HuH-7 (cell line): ENCODE measurements around the gene STAT4.

Experiments
- DNase-seq: peaks from one replicate; pipeline ENCODE4 v3.0.0; 2011; ENCODE audit warnings: low spot score

STAT4 gene

GRCh38 chr2:191176305-191176704 is 25.5 kb upstream of the STAT4 start:
- no peak for DNase-seq

GRCh38 chr2:191174442-191174841 is 23.6 kb upstream of the STAT4 start:
- DNase-seq, result no peak

DNA sequence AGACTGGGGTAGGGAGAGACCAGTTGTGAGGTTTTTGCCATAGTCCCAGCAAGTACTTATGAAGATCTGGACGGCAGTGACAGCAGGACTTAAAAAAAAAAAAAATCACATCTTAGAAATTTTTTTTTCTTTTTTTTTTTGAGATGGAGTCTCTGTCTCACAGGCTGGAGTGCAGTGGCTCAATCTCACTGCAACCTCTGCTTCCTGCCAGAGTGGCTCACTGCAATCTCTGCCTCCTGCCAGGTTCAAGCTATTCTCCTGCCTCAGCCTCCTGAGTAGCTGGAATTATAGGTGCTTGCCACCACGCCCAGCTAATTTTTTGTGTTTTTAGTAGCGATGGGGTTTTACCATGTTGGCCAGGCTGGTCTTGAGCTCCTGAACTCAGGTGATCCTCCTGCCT is 22.4 kb upstream of the STAT4 start:
- no peak for DNase-seq

DNA sequence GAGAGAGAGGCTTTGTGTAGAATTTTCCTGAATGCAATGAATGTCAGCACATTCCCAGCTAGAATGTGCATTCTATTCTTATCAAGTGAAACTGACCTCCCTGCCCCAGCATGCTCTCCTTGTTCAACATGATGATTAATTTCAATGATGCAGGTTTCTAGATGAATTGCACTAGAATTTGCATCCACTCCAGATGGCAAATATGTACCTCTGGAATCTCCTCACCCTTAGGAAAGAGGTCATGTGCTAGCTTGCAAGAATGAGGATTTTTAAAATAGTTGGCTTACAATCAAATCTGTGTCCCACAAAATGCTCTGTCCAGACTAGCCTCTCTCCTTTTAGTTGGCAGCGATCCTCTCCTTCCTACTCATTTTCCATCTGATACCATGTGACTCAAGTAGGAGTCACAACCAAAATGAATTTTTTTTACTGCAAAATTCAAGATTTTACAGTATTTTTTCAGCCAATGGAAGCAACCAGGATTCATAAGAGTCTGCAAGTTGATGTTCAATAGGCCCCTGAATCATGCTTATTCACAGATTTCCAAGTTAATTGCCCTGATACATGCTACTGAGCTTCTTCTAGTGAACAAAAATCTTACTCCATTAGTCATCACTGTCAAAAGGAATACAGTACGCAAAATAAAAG is 21.0 kb upstream of the STAT4 start:
- no peak for DNase-seq

DNA sequence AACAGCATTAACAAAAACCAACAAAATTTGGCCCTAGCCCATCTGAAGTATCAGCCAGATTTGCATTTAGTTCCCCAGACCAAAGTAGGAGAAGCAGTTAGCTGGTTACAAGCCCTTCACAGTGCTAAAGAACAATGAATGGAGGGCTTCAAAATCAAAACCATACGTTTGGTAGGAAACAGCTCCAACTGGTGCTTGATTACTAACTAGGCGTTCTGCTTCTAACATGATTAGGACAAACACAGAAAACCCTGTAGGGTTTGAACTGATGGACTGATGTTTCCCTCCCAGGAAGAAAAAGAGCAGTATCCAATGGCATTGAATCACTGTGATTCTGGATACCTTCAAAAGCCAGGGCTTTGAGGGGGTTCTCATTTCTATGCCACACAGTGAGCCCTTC is 20.5 kb upstream of the STAT4 start:
- DNase-seq, result no peak

GRCh38 chr2:191170773-191171172 is 20.0 kb upstream of the STAT4 start:
- no peak for DNase-seq

GRCh38 chr2:191170301-191170636 is 19.5 kb upstream of the STAT4 start:
- DNase-seq, result no peak

GRCh38 chr2:191169456-191170300 is 18.9 kb upstream of the STAT4 start:
- DNase-seq, result no peak

GRCh38 chr2:191167766-191168165 is 17.0 kb upstream of the STAT4 start:
- no peak for DNase-seq

- no peak for DNase-seq
Observed at GRCh38 chr2:191166756-191167445, 16.1 kb upstream of the STAT4 start.

GRCh38 chr2:191166111-191166755 is 15.4 kb upstream of the STAT4 start:
- DNase-seq, result peak; percentile 37

DNA sequence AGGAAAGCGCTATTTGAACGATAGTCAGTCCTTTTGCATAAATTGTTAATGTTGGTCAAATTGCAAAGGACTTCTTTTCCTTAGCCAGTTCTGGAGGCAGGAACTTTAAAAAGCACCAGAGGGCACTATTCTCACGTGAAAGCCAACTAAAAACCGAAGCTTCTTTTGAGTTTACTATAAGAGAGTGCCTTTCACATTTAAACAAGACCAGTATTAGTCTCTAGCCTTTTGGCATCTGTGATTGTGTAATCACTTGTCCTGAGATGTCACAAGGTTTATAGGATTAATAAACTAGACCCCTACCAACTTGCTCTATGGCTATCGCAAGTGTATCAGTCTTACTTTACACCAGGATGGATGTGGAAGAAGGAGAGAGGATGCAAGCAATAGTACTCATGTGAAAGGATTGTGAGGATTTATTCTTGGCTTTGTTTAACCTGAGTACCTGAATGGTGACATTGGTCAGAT is 14.4 kb upstream of the STAT4 start:
- DNase-seq, result no peak

GRCh38 chr2:191158747-191159146 is 8.0 kb upstream of the STAT4 start:
- DNase-seq, result no peak

GRCh38 chr2:191158193-191158592 is 7.4 kb upstream of the STAT4 start:
- DNase-seq, result no peak

DNA sequence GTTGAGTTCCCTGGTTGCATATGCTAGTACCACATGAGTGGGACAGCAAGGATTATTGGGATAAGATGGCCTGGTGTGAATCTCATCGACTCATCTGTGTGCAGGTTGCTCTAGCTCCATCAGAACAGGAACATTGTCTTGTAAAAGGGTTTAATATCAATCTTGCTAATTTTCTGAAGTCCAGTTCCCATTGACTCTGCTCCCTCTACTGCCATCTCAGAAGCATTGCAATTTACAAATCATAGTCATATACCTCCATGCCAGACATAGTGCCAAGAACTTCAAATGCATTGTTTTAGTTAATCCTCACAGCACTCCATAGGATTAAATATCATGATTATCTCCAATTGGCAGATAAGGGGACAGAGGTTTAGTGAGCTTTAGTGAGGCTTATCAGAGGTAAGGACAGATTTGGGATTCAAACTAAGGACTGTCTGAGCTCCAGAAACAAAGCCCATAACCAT is 4.8 kb upstream of the STAT4 start:
- peak; percentile 58 for DNase-seq

- no peak for DNase-seq
Observed at GRCh38 chr2:191153716-191154115, 2.9 kb upstream of the STAT4 start.

GRCh38 chr2:191152482-191153240 is 1.9 kb upstream of the STAT4 start:
- DNase-seq, result no peak

DNA sequence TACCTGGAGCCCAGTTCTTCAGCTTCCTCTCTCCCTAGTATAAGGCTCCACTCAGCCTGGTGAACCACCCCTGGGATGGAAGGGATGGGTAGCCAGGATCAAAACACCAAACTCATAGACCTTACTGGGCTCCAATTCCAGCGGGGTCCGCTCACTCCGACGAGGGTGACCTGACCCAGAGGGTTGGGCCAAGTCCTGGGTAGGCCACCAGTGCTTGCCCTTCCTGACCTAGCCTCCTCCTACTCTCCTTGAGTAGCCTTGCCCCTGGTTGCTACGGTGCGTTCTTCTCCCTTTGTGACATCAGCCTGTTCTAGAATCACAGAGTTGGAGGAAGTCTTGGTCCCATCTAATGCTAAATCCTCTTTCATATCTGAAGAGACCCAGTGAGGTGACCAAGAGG is 537 bp upstream of the STAT4 start:
- no peak for DNase-seq

DNA sequence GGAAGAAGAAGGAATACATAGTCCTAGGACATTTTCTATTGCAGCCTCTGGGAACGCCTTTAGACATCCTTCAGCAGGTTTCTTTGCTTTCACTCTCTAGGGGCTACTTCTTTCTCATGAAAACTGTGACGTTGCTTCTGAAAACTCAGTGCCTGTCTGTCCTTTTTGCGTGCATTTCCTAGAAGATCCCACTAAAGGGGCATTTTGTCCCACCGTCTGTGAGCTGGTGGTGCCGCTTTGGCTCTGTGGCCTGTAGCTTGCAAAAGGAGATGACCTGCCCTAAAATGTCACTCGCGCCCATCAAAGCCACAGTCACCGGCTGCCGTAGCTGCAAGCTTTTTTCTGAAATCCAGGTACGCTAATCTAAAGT is 579 bp downstream of the STAT4 start:
- no peak for DNase-seq

GRCh38 chr2:191149391-191149790 is 1.4 kb downstream of the STAT4 start:
- no peak for DNase-seq

DNA sequence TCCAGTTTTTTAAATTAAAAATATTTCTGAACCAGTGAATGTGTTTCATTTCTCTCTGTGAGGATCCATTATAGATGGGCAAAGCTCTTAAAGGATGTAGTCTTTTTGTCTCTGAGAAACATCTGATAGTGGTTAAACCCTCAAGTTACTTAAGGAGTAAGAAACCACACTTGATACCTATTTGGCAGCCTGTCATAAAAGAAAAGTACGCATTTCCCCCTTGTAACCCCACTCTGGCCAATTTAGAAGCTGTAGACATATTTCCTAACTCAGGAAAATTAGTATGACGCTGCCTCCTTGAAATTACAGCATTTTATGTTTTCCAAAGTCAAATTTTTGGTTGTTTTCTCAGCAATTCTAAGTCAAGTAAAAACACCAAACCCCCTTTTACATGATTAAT is 2.0 kb downstream of the STAT4 start:
- no peak for DNase-seq

- DNase-seq, result no peak
Observed at GRCh38 chr2:191148281-191148680, 2.5 kb downstream of the STAT4 start.
